SIG-M5 treated with dmso at 0.1 percent for 504 hours (cell line): ENCODE measurements around the gene ACVRL1.

Source experiments
- DNase-seq: peaks from one replicate; lab custom pipeline; 2025; ENCODE audit not compliant: unreplicated experiment; lab: John Stamatoyannopoulos, UW

ACVRL1 gene

GRCh38 chr12:51907083-51907855, at the start of gene ACVRL1:
TSS of gene ACVRL1 (plus strand) at chr12:51907504. CDS start at chr12:51912475, 4,971 bp downstream.
- DNase-seq, result no peak

- no peak for DNase-seq
Measured at GRCh38 chr12:51860986-51861385, 46.3 kb upstream of the ACVRL1 start.

GRCh38 chr12:51862947-51863346, 44.4 kb upstream of the ACVRL1 start:
- DNase-seq, result no peak

GRCh38 chr12:51863363-51863932, 43.9 kb upstream of the ACVRL1 start:
- no peak for DNase-seq

- DNase-seq, result no peak
Measured at GRCh38 chr12:51863933-51864832, 43.1 kb upstream of the ACVRL1 start.

GRCh38 chr12:51864833-51865670, 42.3 kb upstream of the ACVRL1 start:
- no peak for DNase-seq

GRCh38 chr12:51865757-51866270, 41.5 kb upstream of the ACVRL1 start:
- DNase-seq, result no peak

- no peak for DNase-seq
Measured at GRCh38 chr12:51866324-51866723, 41.0 kb upstream of the ACVRL1 start.

GRCh38 chr12:51866762-51867161, 40.5 kb upstream of the ACVRL1 start:
- DNase-seq, result no peak

- no peak for DNase-seq
Measured at GRCh38 chr12:51867371-51867770, 39.9 kb upstream of the ACVRL1 start.

GRCh38 chr12:51867796-51868428, 39.4 kb upstream of the ACVRL1 start:
- no peak for DNase-seq

- no peak for DNase-seq
Measured at GRCh38 chr12:51868821-51869495, 38.3 kb upstream of the ACVRL1 start.

GRCh38 chr12:51869496-51869865, 37.8 kb upstream of the ACVRL1 start:
- DNase-seq, result no peak

GRCh38 chr12:51869931-51870330, 37.4 kb upstream of the ACVRL1 start:
- no peak for DNase-seq

GRCh38 chr12:51870504-51870903, 36.8 kb upstream of the ACVRL1 start:
- no peak for DNase-seq

- peak; percentile 47 for DNase-seq
Measured at GRCh38 chr12:51871126-51871525, 36.2 kb upstream of the ACVRL1 start.

- DNase-seq, result no peak
Measured at GRCh38 chr12:51871918-51872688, 35.2 kb upstream of the ACVRL1 start.

- no peak for DNase-seq
Measured at GRCh38 chr12:51872689-51872981, 34.7 kb upstream of the ACVRL1 start.
